ENCODE data around the gene TAS2R60. TPM values are rescaled to one million over a fixed set of nuclear protein-coding genes. Genes with fewer than 3 reads are reported as not detected.

TAS2R60 gene
- total RNA-seq (2021; fragmentation: NEBNext Ultra II Directional; extraction: Animal tissue kit (Norgen Biotek cat#: 25700)) (0.32 and 0.46 TPM in 2 replicates), polyA plus RNA-seq (2011; rRNA removed) (0.13 and 0.15 TPM in 2 replicates), polyA minus RNA-seq (2011; rRNA and poly(A)+ RNA removed) (1.6 and 2.6 TPM in 2 replicates)
- 0.14 TPM for polyA plus RNA-seq (2011; cell fraction: cytosol; rRNA removed)
- 0.37 TPM for polyA plus RNA-seq (2011; cell fraction: nucleus; rRNA removed)
- 0.20 TPM in 1 of 4 replicates, not detected in the others for polyA plus RNA-seq (2012, experiment 1 of 2)
- 0.29 TPM for polyA plus RNA-seq (2012, experiment 2 of 2)
- polyA plus RNA-seq (2013, experiment 1 of 2) = 0.18 TPM
- polyA plus RNA-seq (2013, experiment 2 of 2) = not detected
- polyA minus RNA-seq (2011; cell fraction: cytosol; rRNA and poly(A)+ RNA removed) = not detected
- polyA minus RNA-seq (2011; cell fraction: nucleus; rRNA and poly(A)+ RNA removed) = 6.1 TPM
- long read RNA-seq, experiment 1 = 0 reads
- long read RNA-seq, experiment 2 = 0 reads

GRCh38 chr7:143443153-143443552 is at the start of gene TAS2R60:
Gene TAS2R60 (plus strand): TSS chr7:143443453. CDS start chr7:143443453, 0 bp downstream.
- FAIRE-seq = no peak
- TF ChIP-seq HDAC2 (IDR thresholded peaks at IDR 0.05; ENCODE audit: borderline replicate concordance in 1 of 2, low read depth in 2 of 2, low read length in 2 of 2) = no peak
- no peak for TF ChIP-seq TBP (IDR thresholded peaks at IDR 0.05; ENCODE audit: low read depth, low read length)
- no peak for TF ChIP-seq SRF (IDR thresholded peaks at IDR 0.05; ENCODE audit: low read depth, low read length)
- TF ChIP-seq POLR2A (IDR thresholded peaks at IDR 0.05; ENCODE audit: control extremely low read depth in 1 of 2, low read depth in 2 of 2, low read length in 2 of 2) = no peak
- no peak for TF ChIP-seq SIN3A (conservative IDR thresholded peaks at IDR 0.05 in 1 of 2, IDR thresholded peaks at IDR 0.05 in 1 of 2; ENCODE audit: low read depth in 1 of 2, low read length in 2 of 2)
- TF ChIP-seq ASH2L (IDR thresholded peaks at IDR 0.05; ENCODE audit: low read length) = no peak
- TF ChIP-seq YY1 (IDR thresholded peaks at IDR 0.05; ENCODE audit: low read depth, low read length) = no peak
- no peak within 1 kb of the TSS for H3K9ac ChIP-seq (replicated peaks in 1 of 4; ENCODE audit: extremely low read depth in 1 of 4, low read depth in 3 of 4, low read length in 3 of 4)
- no peak within 1 kb of the TSS for H3K27ac ChIP-seq (ENCODE audit: low read depth, low read length)
- no peak within 1 kb of the TSS for H3K56ac ChIP-seq (replicated peaks; ENCODE audit: insufficient read length, low read depth, low read length)
- CTCF ChIA-PET (ENCODE audit: partially characterized antibody) = interaction anchor here (1.7 kb wide), 1 partner anchor 26 kb away, joined by 7 read pairs; no protein-coding TSS in a partner anchor
- no peak within 1 kb of the TSS for H2BK12ac ChIP-seq (ENCODE audit: low read depth, low read length)
- H3K79me2 ChIP-seq (ENCODE audit: control insufficient read depth in 1 of 2, insufficient read depth in 2 of 2, low read length in 2 of 2) = no peaks in the 10 kb centered on the region
- no peak within 1 kb of the TSS for H4K91ac ChIP-seq (replicated peaks; ENCODE audit: insufficient read length, low read length)
- WGBS, 2 experiments (ENCODE audit: extremely low coverage in 1 of 2, insufficient coverage in 1 of 2, insufficient read length in 1 of 2, insufficient replicate concordance in 2 of 2, low coverage in 1 of 2, low lambda C conversion rate in 2 of 2, missing lambda C conversion rate in 1 of 2) = 69% methylated on average over 4 of the region's 4 CpGs; no CpG with 5 or more reads in 1 of the 2 experiments
- no peak within 1 kb of the TSS for H2AK5ac ChIP-seq (ENCODE audit: low read depth, low read length)
- no peak within 1 kb of the TSS for H3K23ac ChIP-seq (ENCODE audit: insufficient read length)
- no peak within 1 kb of the TSS for H2BK5ac ChIP-seq (ENCODE audit: low read depth, low read length)
- H3K4me1 ChIP-seq (replicated peaks in 1 of 4; ENCODE audit: control insufficient read depth in 3 of 4, insufficient read depth in 4 of 4, low read length in 3 of 4) = peaks cover 0 to 6% (median 0%) of the 10 kb centered on the region in 4 experiments; a peak in 1 of 7 replicates
- H4K8ac ChIP-seq (ENCODE audit: extremely low read depth, insufficient read depth, low read length) = no peak within 1 kb of the TSS
- peaks cover 0 to 1% (median 0%) of the 10 kb centered on the region in 4 experiments; a peak in 1 of 7 replicates for H3K27me3 ChIP-seq (replicated peaks in 1 of 4; ENCODE audit: control insufficient read depth in 3 of 4, extremely low read depth in 1 of 4, insufficient read depth in 3 of 4, low read length in 3 of 4)
- H2BK120ac ChIP-seq (replicated peaks; ENCODE audit: low read depth, low read length) = no peak within 1 kb of the TSS
- H2BK15ac ChIP-seq (ENCODE audit: low read length) = no peak within 1 kb of the TSS
- no peak within 1 kb of the TSS for H4K5ac ChIP-seq (ENCODE audit: insufficient read length, low read depth, low read length)
- H3K4ac ChIP-seq (replicated peaks; ENCODE audit: insufficient read length, low read depth, low read length) = no peak within 1 kb of the TSS
- no peak within 1 kb of the TSS for H3K4me3 ChIP-seq (ENCODE audit: extremely low read depth in 1 of 4, insufficient read depth in 2 of 4, low read depth in 3 of 4, low read length in 4 of 4)
- H4K20me1 ChIP-seq (replicated peaks in 1 of 2; ENCODE audit: control insufficient read depth in 1 of 2, insufficient read depth in 2 of 2, low read length in 2 of 2) = no peaks in the 10 kb centered on the region
- POLR2A ChIA-PET (ENCODE audit: partially characterized antibody) = no interaction called here
- no peak for DNase-seq (ENCODE audit: low read depth in 1 of 2, low spot score in 2 of 2)
- no peak within 1 kb of the TSS for H3K4me2 ChIP-seq (ENCODE audit: insufficient read depth in 1 of 2, low read depth in 2 of 2, low read length in 2 of 2)
- no peak within 1 kb of the TSS for H2BK20ac ChIP-seq (ENCODE audit: low read length)
- no peaks in the 10 kb centered on the region for H3K36me3 ChIP-seq (ENCODE audit: control insufficient read depth in 2 of 4, insufficient read depth in 4 of 4, low read length in 3 of 4)
- no peak within 1 kb of the TSS for H3K18ac ChIP-seq (ENCODE audit: extremely low read depth, low read length)
- no peaks in the 10 kb centered on the region for H3K23me2 ChIP-seq (ENCODE audit: low read depth, low read length)
- H2AFZ ChIP-seq (ENCODE audit: low read length) = no peak within 1 kb of the TSS
- no peaks in the 10 kb centered on the region for H3K79me1 ChIP-seq (ENCODE audit: low read depth, low read length)
- H3K9me3 ChIP-seq (ENCODE audit: insufficient read depth in 2 of 2, low read depth in 1 of 2, low read length in 1 of 2) = no peaks in the 10 kb centered on the region; a peak in 2 of 4 replicates
- H3K14ac ChIP-seq (ENCODE audit: insufficient read length) = no peak within 1 kb of the TSS
